MCF 10A (cell line): ENCODE measurements around the gene SIAH1. TPM values are rescaled to one million over a fixed set of nuclear protein-coding genes. Genes with fewer than 3 reads are reported as not detected.

Experiments used
- BruUV-seq: library from RNA; stranded (reverse); fragments of 400-500 nt; replicated peaks from 2 replicates; lab custom pipeline; 2021; lab: Mats Ljungman, UMichigan
- CTCF ChIA-PET: fragments of 300-600 bp; sonication (Branson Sonifier 250); formaldehyde crosslinking; extraction: SDS; loops from one replicate; lab custom pipeline; 2021; ENCODE audit warnings: antibody characterized with exemption, inconsistent platforms; lab: Yijun Ruan, JAX
- POLR2A ChIA-PET: fragments of 300-600, 350-650 bp; sonication (Branson Sonifier 250); formaldehyde crosslinking; extraction: SDS; loops from one replicate; lab custom pipeline; 2020; ENCODE audit warnings: antibody characterized with exemption, inconsistent platforms; lab: Yijun Ruan, JAX
- DNase-seq: peaks from one replicate; pipeline ENCODE4 v3.0.0-alpha.2; 2018; ENCODE audit not compliant: unreplicated experiment
- H3K27ac Mint-ChIP-seq: one replicate; pipeline ENCODE4 v1.8.0; 2022; ENCODE audit warnings: mild to moderate bottlenecking, low read depth, mixed read lengths; ENCODE audit not compliant: unreplicated experiment
- H3K27me3 Mint-ChIP-seq: one replicate; pipeline ENCODE4 v1.8.0; 2022; ENCODE audit warnings: mixed read lengths; ENCODE audit not compliant: insufficient read depth, unreplicated experiment
- H3K36me3 Mint-ChIP-seq: one replicate; pipeline ENCODE4 v1.8.0; 2022; ENCODE audit warnings: mild to moderate bottlenecking, moderate library complexity, mixed read lengths; ENCODE audit not compliant: insufficient read depth, unreplicated experiment
- H3K4me1 Mint-ChIP-seq: one replicate; pipeline ENCODE4 v1.8.0; 2022; ENCODE audit warnings: mixed read lengths; ENCODE audit not compliant: insufficient read depth, unreplicated experiment
- H3K4me3 Mint-ChIP-seq: one replicate; pipeline ENCODE4 v1.8.0; 2022; ENCODE audit warnings: mild to moderate bottlenecking, moderate library complexity, mixed read lengths; ENCODE audit not compliant: unreplicated experiment
- H3K9me3 Mint-ChIP-seq: one replicate; pipeline ENCODE4 v1.8.0; 2022; ENCODE audit warnings: mixed read lengths; ENCODE audit not compliant: unreplicated experiment
- CTCF ChIP-seq: fragments of 200-600 bp; IDR thresholded peaks from one replicate; pipeline ENCODE4 v1.8.0; 2022; ENCODE audit warnings: antibody characterized with exemption, mild to moderate bottlenecking; ENCODE audit not compliant: unreplicated experiment
- intact Hi-C: fragments of 100-400 bp; cut with micrococcal nuclease; formaldehyde crosslinking; loops from 2 replicates; pipeline ENCODE4 v1.14.1; 2022
- total RNA-seq: library from RNA; stranded (reverse); gene quantifications from 2 replicates; pipeline ENCODE4 v1.2.3, GENCODE V29; 2022

SIAH1 gene
- total RNA-seq, 1 experiment from 2014 or later = 22.4 TPM

- POLR2A ChIA-PET = interaction anchor here (0.7 to 1.0 kb wide), 3 partner anchors 9 to 43 kb away, joined by 3 to 4 read pairs (median 4); no protein-coding TSS in a partner anchor
- no peak for DNase-seq
- H3K9me3 Mint-ChIP-seq = no peaks in the 10 kb centered on the region
- BruUV-seq = no TSS peak
- no peaks in the 10 kb centered on the region for H3K27me3 Mint-ChIP-seq
- no peak overlapping the region for H3K27ac Mint-ChIP-seq
- CTCF ChIA-PET = interaction anchor here (0.7 to 1.9 kb wide), 6 partner anchors 9 to 304 kb away, joined by 3 to 8 read pairs (median 4); no protein-coding TSS in a partner anchor
- peaks cover 51% of the 10 kb centered on the region for H3K36me3 Mint-ChIP-seq
- H3K4me1 Mint-ChIP-seq = no peaks in the 10 kb centered on the region
- no peak overlapping the region for H3K4me3 Mint-ChIP-seq
- intact Hi-C loops = no loop called here
- no peak for TF ChIP-seq CTCF
Observed at GRCh38 chr16:48326915-48327314, 58.3 kb downstream of the SIAH1 start.

- Mint-ChIP-seq H3K9me3 (no peaks in the 10 kb centered on the region), H3K4me3 (no peak overlapping the region), H3K27me3 (no peaks in the 10 kb centered on the region), H3K36me3 (peaks cover 36% of the 10 kb centered on the region), H3K4me1 (no peaks in the 10 kb centered on the region), H3K27ac (no peak overlapping the region)
- no TSS peak for BruUV-seq
- no peak for DNase-seq
- CTCF ChIA-PET = no interaction called here
- intact Hi-C loops = no loop called here
- TF ChIP-seq CTCF = no peak
- POLR2A ChIA-PET = interaction anchor here (0.8 to 1.1 kb wide), 2 partner anchors 25 to 36 kb away, joined by 3 read pairs; no protein-coding TSS in a partner anchor
Observed at GRCh38 chr16:48323783-48324775, 61.1 kb downstream of the SIAH1 start.

GRCh38 chr16:48321317-48322036 is 63.7 kb downstream of the SIAH1 start:
- Mint-ChIP-seq H3K36me3 (peaks cover 39% of the 10 kb centered on the region), H3K9me3 (no peaks in the 10 kb centered on the region), H3K4me1 (no peaks in the 10 kb centered on the region), H3K27me3 (no peaks in the 10 kb centered on the region), H3K27ac (no peak overlapping the region), H3K4me3 (no peak overlapping the region)
- TF ChIP-seq CTCF = no peak
- no TSS peak for BruUV-seq
- intact Hi-C loops = no loop called here
- POLR2A ChIA-PET = interaction anchor here (0.6 to 1.6 kb wide), 4 partner anchors 9 to 15 kb away, joined by 3 to 8 read pairs (median 3); no protein-coding TSS in a partner anchor
- CTCF ChIA-PET = interaction anchor here (0.6 to 2.1 kb wide), 4 partner anchors 30 to 1333 kb away, joined by 3 to 7 read pairs (median 4); no protein-coding TSS in a partner anchor
- peak; percentile 27 for DNase-seq
